Heart right ventricle (tissue), 16 donors: ENCODE results near the gene HCRTR1. TPM values are rescaled to one million over a fixed set of nuclear protein-coding genes. Genes with fewer than 3 reads are reported as not detected.

Experiments
- ATAC-seq, 8 donors: fragments of 200-7000 bp; cut with Tn5 transposase; one replicate each; pipeline ENCODE4 v1.9.1; 2020; ENCODE audit warnings: mild to moderate bottlenecking in 8 of 8, moderate library complexity in 8 of 8, moderate number of reproducible peaks in 1 of 8
- DNase-seq, 2 donors: peaks; one replicate each; pipeline ENCODE4 v3.0.0-alpha.2; 2020
- H3K27ac ChIP-seq, 10 donors: fragments of 200-600 bp; sonication (generic) in 2 of 10; one replicate each; pipeline versions ENCODE4 v1.5.0 to v1.8.0; 2020 to 2022; ENCODE audit warnings: mild to moderate bottlenecking in 3 of 10
- H3K27me3 ChIP-seq, 7 donors: fragments of 200-600 bp; one replicate each; pipeline ENCODE4 v1.8.0; 2021 to 2022; ENCODE audit warnings: mild to moderate bottlenecking in 2 of 7
- H3K36me3 ChIP-seq, 9 donors: fragments of 200-600 bp; sonication (generic) in 1 of 9; one replicate each; pipeline versions ENCODE4 v1.5.0 to v1.8.0; 2020 to 2022; ENCODE audit warnings: mild to moderate bottlenecking in 2 of 9
- H3K4me1 ChIP-seq, 9 donors: fragments of 200-600 bp; sonication (generic) in 1 of 9; one replicate each; pipeline versions ENCODE4 v1.5.0 to v1.8.0; 2020 to 2022; ENCODE audit warnings: mild to moderate bottlenecking in 4 of 9
- H3K4me3 ChIP-seq, 10 donors: fragments of 200-600 bp; sonication (generic) in 2 of 10; one replicate each; pipeline versions ENCODE4 v1.5.0 to v1.8.0; 2020 to 2022; ENCODE audit warnings: mild to moderate bottlenecking in 7 of 10, moderate library complexity in 2 of 10
- H3K9me3 ChIP-seq, 11 donors: fragments of 200-600 bp in 10 of 11; sonication (generic) in 2 of 11; one replicate each; pipeline versions ENCODE4 v1.5.0 to v1.8.0; 2013 to 2022; ENCODE audit warnings: mild to moderate bottlenecking in 2 of 11, control low read depth in 1 of 11, moderate library complexity in 1 of 11
- WGBS, 2 donors: extraction: QIAGEN DNeasy Blood & Tissue Kit; methylation state at CpG; one replicate each; pipeline ENCODE4 v1.1.7; 2013; ENCODE audit warnings: inconsistent platforms in 1 of 2; 5-methylcytosine and 5-hydroxymethylcytosine counted together
- intact Hi-C, 10 donors: fragments of 100-400 bp; cut with DNase I; formaldehyde crosslinking; loops; one replicate each; pipeline versions ENCODE4 v1.11.1 to v1.14.2; 2022
- polyA plus RNA-seq, 2 donors: library from polyadenylated mRNA; stranded (reverse); fragments of 200-250 nt; gene quantifications; one replicate each; pipeline ENCODE4 v1.2.3, GENCODE V29; 2013
- total RNA-seq, 10 donors: library from RNA; stranded (reverse); fragmentation: NEBNext Ultra II Directional in 3 of 10; extraction: Animal tissue kit (Norgen Biotek cat#: 25700) in 3 of 10; gene quantifications; one replicate each; pipeline versions ENCODE4 v1.2.1 to v1.2.4, GENCODE V29; 2021 to 2023
- TF ChIP-seq, protein P1 (sequence below), 9 donors: fragments of 200-600 bp; sonication (generic) in 2 of 9; IDR thresholded peaks; one replicate each; pipeline versions ENCODE4 v1.5.0 to v1.8.0; 2021 to 2022; ENCODE audit warnings: antibody characterized with exemption in 9 of 9, mild to moderate bottlenecking in 5 of 9, moderate library complexity in 1 of 9
- donor health status: Arrhythmogenic right ventricular cardiomyopathy.
- donor health status: ischemic (EF 13 %, LVEDD 7.1; RV severe dilation, severe dysfunction).
- donor health status: healthy with polysubstance abuse.
- donor health status: DM: no; HTN: yes; CAD: no.
- donor health status: DM: no; HTN: no; CAD: no.
- donor health status: ischemic (EF 25% LVEDD 6.9; RV normal size, moderate dysfunction).
- donor health status: ischemic (EF 25% LVEDD 5.7; RV mildly dilated, moderate dysfunction).
- donor health status: healthy.
- donor health status: DM: yes; HTN: yes; CAD: no.
- donor health status: Ischemic cardiomyopathy.
- donor health status: ischemic (EF 35%, LVEDD 5.7; RV mildly dilated, moderate dysfunction).
- donor health status: nonischemic (EF 11% LVEDD 7.7; RV severe dilation, severe dysfunction).
- donor health status: DM: yes; HTN: yes; CAD: no.
- donor health status: PGD.
- donor health status: ischemic (EF 29% LVEDD 5.4; RV normal size, mild dysfunction).
- donor health status: nonischemic (EF 23%, LVEDD 6.1; RV moderate dilation, normal function).

The HCRTR1 gene
- total and polyA plus RNA-seq, 12 donors, result 0.17 to 1.5 (median 0.37) TPM; not detected in 4

GRCh38 chr1:31626223-31627207 lies 9.0 kb downstream of the HCRTR1 start:
- DNase-seq, result no peak
- 52 to 63% methylated on average over 23 of the region's 23 CpGs for WGBS, 2 donors
- no peaks in the 10 kb centered on the region for H3K9me3 ChIP-seq

DNA sequence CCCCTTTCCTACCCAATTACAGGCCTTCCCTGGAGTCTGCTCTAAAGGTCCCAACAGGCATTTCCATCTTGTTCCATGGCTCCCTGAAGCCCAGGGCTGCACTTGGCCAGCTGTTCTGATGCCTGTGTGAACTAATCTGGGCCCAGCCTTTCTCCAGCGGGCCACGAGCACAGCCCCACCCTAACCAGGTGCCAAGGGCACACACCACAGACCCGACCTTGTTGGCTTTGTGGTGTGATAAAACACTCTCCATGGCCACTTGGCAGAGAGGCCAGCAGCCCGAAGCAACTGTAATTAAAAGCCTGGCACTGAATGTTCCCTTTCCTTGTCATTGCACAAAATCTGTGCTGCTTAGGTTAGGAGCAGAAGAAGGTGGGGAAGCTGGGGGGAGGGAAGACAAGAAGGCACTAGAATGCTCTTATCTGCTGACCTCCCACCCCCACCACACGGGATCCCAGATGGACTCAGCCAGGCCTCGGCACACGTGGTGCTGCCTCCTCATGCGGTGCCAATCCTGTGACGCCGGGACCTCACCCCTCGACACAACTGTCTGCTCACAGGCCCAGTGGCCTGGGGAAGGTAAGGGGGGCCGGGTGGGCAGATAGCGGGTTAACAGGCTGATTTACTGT lies 9.9 kb downstream of the HCRTR1 start:
- ATAC-seq, result peak; percentile 61 to 86 (median 81)

More at GRCh38 chr1:31626223-31627207, 9.0 kb downstream of the HCRTR1 start:
- Histone ChIP-seq H3K4me1 (peaks cover 30 to 75% (median 48%) of the 10 kb centered on the region in 9 donors), H3K27me3 (no peaks in the 10 kb centered on the region), H3K27ac (peak overlapping the region; percentile 72 to 97 (median 90)), H3K36me3 (peaks cover 0 to 48% (median 17%) of the 10 kb centered on the region in 9 donors), H3K4me3 (no peak overlapping the region)
- intact Hi-C loops, result no loop called here
- peak in 7 of 8 donors; percentile 1 to 23 (median 12) for ATAC-seq
- TF ChIP-seq, protein P1, sequence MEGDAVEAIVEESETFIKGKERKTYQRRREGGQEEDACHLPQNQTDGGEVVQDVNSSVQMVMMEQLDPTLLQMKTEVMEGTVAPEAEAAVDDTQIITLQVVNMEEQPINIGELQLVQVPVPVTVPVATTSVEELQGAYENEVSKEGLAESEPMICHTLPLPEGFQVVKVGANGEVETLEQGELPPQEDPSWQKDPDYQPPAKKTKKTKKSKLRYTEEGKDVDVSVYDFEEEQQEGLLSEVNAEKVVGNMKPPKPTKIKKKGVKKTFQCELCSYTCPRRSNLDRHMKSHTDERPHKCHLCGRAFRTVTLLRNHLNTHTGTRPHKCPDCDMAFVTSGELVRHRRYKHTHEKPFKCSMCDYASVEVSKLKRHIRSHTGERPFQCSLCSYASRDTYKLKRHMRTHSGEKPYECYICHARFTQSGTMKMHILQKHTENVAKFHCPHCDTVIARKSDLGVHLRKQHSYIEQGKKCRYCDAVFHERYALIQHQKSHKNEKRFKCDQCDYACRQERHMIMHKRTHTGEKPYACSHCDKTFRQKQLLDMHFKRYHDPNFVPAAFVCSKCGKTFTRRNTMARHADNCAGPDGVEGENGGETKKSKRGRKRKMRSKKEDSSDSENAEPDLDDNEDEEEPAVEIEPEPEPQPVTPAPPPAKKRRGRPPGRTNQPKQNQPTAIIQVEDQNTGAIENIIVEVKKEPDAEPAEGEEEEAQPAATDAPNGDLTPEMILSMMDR (IDR thresholded peaks at IDR 0.05), result no peak

GRCh38 chr1:31627930-31628559 lies 10.6 kb downstream of the HCRTR1 start:
- H3K9me3 ChIP-seq, result no peaks in the 10 kb centered on the region
- TF ChIP-seq, protein P1 (IDR thresholded peaks at IDR 0.05), result no peak
- peak overlapping the region; percentile 72 to 97 (median 90) for H3K27ac ChIP-seq
- DNase-seq (peak; percentile 56 to 68), ATAC-seq (peak; percentile 61 to 88 (median 80))
- 50 to 62% methylated on average over 11 of the region's 11 CpGs for WGBS, 2 donors
- no peaks in the 10 kb centered on the region for H3K27me3 ChIP-seq
- H3K36me3 ChIP-seq, result peaks cover 0 to 63% (median 30%) of the 10 kb centered on the region in 9 donors
- H3K4me3 ChIP-seq, result no peak overlapping the region
- peaks cover 33 to 79% (median 53%) of the 10 kb centered on the region in 9 donors for H3K4me1 ChIP-seq
- intact Hi-C loops, result no loop called here

More for the DNA sequence above, 9.9 kb downstream of the HCRTR1 start:
- Histone ChIP-seq H3K9me3 (no peaks in the 10 kb centered on the region), H3K4me1 (peaks cover 30 to 75% (median 48%) of the 10 kb centered on the region in 9 donors), H3K27me3 (no peaks in the 10 kb centered on the region), H3K4me3 (no peak overlapping the region), H3K36me3 (peaks cover 0 to 57% (median 25%) of the 10 kb centered on the region in 9 donors), H3K27ac (peak overlapping the region; percentile 72 to 97 (median 90))
- intact Hi-C loops, result no loop called here
- TF ChIP-seq, protein P1 (IDR thresholded peaks at IDR 0.05), result no peak
- 29 to 46% methylated on average over 13 of the region's 13 CpGs for WGBS, 2 donors
- DNase-seq, result peak; percentile 63 to 72
